SK-N-SH (cell line): ENCODE data around the gene ADD2.

Experiments used
- CTCF ChIP-seq: fragments of 200-600 bp; sonication (generic); IDR thresholded peaks from 2 replicates; pipeline ENCODE4 v1.6.1; 2017; ENCODE audit warnings: antibody characterized with exemption, mild to moderate bottlenecking, moderate library complexity
- EZH2phosphoT487 ChIP-seq: fragments of 200-600 bp; sonication (generic); IDR thresholded peaks from 2 replicates; pipeline ENCODE4 v1.6.1; 2017; ENCODE audit warnings: low read depth, mixed run types, mild to moderate bottlenecking, antibody characterized with exemption, moderate library complexity, borderline replicate concordance
- FOXJ3 ChIP-seq: sonication (generic); formaldehyde crosslinking; IDR thresholded peaks from 2 replicates; pipeline ENCODE4 v1.5.1; 2020; ENCODE audit warnings: mild to moderate bottlenecking, missing genetic modification reagents
- JUND ChIP-seq: IDR thresholded peaks from 2 replicates; pipeline ENCODE4 v1.4.0; 2012
- SIN3A ChIP-seq: IDR thresholded peaks from 2 replicates; pipeline ENCODE4 v1.6.1; 2012; ENCODE audit warnings: low read depth, mild to moderate bottlenecking, low read length, moderate library complexity, borderline replicate concordance
- TCF12 ChIP-seq: IDR thresholded peaks from 2 replicates; pipeline ENCODE4 v1.4.0; 2012
- TF ChIP-seq, protein P1 (sequence below): IDR thresholded peaks from 2 replicates; pipeline ENCODE4 v1.6.1; 2012; ENCODE audit warnings: mild to moderate bottlenecking, low read depth, low read length, moderate library complexity

DNA sequence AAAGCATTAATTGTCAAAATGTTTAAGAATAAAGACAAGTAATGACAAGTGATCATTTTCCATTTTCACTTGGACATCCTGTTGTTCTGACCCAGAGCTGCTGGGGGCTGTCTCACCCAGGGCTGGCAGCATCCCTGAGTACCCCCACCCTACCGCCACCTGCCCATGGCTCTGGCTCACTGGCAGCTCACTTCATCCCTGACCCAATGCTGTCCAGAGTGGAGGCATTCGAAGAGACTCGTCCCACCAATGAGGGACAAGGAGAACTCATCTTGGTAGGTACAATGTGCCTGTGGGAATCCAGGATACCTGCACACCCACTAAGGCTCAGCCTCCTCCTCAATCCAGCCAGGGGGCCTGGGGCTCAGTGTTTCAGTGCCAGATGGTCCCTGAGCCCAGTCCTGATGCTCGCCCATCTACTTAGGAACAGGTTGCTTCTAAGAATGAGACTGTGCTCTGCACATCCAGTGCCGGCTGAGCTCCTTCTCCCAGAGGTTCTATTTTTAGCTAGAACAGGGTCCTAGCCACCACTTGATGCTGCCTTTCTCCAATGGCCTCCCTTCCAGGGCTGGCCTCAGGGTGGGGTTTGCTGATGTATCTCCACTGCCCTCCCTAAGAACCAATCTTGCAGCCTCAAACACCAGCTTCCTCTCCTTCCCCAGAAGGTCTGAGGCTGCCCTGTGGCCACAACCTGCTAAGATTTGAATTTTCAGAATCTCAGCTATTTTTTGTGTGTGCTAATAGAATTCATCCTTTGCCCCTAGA, 53.7 kb downstream of the ADD2 start:
- TF ChIP-seq JUND (no peak), SIN3A (no peak), CTCF (no peak), FOXJ3 (no peak), EZH2phosphoT487 (no peak), TCF12 (no peak)
- TF ChIP-seq, protein P1, sequence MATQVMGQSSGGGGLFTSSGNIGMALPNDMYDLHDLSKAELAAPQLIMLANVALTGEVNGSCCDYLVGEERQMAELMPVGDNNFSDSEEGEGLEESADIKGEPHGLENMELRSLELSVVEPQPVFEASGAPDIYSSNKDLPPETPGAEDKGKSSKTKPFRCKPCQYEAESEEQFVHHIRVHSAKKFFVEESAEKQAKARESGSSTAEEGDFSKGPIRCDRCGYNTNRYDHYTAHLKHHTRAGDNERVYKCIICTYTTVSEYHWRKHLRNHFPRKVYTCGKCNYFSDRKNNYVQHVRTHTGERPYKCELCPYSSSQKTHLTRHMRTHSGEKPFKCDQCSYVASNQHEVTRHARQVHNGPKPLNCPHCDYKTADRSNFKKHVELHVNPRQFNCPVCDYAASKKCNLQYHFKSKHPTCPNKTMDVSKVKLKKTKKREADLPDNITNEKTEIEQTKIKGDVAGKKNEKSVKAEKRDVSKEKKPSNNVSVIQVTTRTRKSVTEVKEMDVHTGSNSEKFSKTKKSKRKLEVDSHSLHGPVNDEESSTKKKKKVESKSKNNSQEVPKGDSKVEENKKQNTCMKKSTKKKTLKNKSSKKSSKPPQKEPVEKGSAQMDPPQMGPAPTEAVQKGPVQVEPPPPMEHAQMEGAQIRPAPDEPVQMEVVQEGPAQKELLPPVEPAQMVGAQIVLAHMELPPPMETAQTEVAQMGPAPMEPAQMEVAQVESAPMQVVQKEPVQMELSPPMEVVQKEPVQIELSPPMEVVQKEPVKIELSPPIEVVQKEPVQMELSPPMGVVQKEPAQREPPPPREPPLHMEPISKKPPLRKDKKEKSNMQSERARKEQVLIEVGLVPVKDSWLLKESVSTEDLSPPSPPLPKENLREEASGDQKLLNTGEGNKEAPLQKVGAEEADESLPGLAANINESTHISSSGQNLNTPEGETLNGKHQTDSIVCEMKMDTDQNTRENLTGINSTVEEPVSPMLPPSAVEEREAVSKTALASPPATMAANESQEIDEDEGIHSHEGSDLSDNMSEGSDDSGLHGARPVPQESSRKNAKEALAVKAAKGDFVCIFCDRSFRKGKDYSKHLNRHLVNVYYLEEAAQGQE, result no peak
